ENCODE results near the gene GTPBP1.

DNA sequence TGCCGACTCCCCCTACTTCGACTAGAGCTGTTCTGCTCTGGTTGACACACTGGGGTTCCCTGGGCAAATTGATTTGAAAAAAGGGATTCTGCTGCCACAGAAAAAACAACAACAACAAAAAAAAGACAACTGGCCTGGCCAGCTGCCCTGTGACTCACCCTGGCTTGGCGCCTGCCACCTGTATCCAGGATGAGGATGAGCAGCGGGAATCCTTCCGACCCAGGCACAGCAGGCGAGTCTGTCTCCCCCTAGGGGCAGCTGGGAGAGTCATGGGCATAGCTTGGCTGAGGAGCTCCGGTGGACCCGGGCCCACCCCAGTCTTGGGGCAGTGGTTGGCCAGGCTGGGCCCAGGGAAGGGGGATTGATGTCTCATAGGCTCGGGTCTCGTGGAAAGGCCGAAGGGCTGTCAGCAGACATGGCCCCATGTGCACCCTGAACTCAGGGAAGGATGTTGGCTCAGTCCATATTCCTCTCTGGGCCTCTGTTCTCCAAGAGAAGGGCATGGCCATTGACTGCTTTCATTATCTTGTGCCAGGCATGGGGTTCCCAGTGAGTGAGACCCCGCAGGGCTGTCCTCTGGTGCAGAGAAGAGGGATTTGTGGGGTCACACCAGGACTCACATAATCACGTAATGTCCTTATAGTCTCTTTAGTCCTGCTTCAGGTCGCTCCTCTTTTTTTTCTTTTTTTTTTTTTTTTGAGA, 60.5 kb downstream of the GTPBP1 start:
- TF ChIP-seq, protein P1, sequence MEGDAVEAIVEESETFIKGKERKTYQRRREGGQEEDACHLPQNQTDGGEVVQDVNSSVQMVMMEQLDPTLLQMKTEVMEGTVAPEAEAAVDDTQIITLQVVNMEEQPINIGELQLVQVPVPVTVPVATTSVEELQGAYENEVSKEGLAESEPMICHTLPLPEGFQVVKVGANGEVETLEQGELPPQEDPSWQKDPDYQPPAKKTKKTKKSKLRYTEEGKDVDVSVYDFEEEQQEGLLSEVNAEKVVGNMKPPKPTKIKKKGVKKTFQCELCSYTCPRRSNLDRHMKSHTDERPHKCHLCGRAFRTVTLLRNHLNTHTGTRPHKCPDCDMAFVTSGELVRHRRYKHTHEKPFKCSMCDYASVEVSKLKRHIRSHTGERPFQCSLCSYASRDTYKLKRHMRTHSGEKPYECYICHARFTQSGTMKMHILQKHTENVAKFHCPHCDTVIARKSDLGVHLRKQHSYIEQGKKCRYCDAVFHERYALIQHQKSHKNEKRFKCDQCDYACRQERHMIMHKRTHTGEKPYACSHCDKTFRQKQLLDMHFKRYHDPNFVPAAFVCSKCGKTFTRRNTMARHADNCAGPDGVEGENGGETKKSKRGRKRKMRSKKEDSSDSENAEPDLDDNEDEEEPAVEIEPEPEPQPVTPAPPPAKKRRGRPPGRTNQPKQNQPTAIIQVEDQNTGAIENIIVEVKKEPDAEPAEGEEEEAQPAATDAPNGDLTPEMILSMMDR (IDR thresholded peaks at IDR 0.05; ENCODE audit: low read depth, low read length) = peak; percentile 74
- TF ChIP-seq POLR2A (IDR thresholded peaks at IDR 0.05; ENCODE audit: extremely low read depth, insufficient read length) (no peak), MYC (IDR thresholded peaks at IDR 0.05; ENCODE audit: low read depth, low read length) (no peak)

Data from NB4 (cell line).